Ishikawa (cell line): ENCODE measurements around the gene PADI2.

Source experiments
- CEBPB ChIP-seq: IDR thresholded peaks from 2 replicates; pipeline ENCODE4 v1.6.1; 2012
- CREB1 ChIP-seq: IDR thresholded peaks from 2 replicates; pipeline ENCODE4 v1.6.1; 2012; ENCODE audit warnings: low read depth
- EGR1 ChIP-seq: IDR thresholded peaks from 2 replicates; pipeline ENCODE4 v1.6.1; 2012
- EP300 ChIP-seq: IDR thresholded peaks from 2 replicates; pipeline ENCODE4 v1.6.1; 2012; ENCODE audit warnings: borderline replicate concordance
- FOXM1 ChIP-seq: IDR thresholded peaks from 2 replicates; pipeline ENCODE4 v1.6.1; 2012; ENCODE audit warnings: low read depth, borderline replicate concordance
- MAX ChIP-seq: IDR thresholded peaks from 2 replicates; pipeline ENCODE4 v1.6.1; 2012
- NFIC ChIP-seq: IDR thresholded peaks from 2 replicates; pipeline ENCODE4 v1.6.1; 2012
- RAD21 ChIP-seq: IDR thresholded peaks from 2 replicates; pipeline ENCODE4 v1.6.1; 2012; ENCODE audit warnings: low read depth
- REST ChIP-seq: IDR thresholded peaks from 2 replicates; pipeline ENCODE4 v1.6.1; 2012; ENCODE audit warnings: low read depth, mild to moderate bottlenecking
- TAF1 ChIP-seq: IDR thresholded peaks from 2 replicates; pipeline ENCODE4 v1.6.1; 2012; ENCODE audit warnings: low read depth, mild to moderate bottlenecking
- TCF12 ChIP-seq: IDR thresholded peaks from 2 replicates; pipeline ENCODE4 v1.6.1; 2012; ENCODE audit warnings: low read depth
- TEAD4 ChIP-seq: IDR thresholded peaks from 2 replicates; pipeline ENCODE4 v1.6.1; 2012
- USF1 ChIP-seq: IDR thresholded peaks from 2 replicates; pipeline ENCODE4 v1.6.1; 2012
- YY1 ChIP-seq: IDR thresholded peaks from 2 replicates; pipeline ENCODE4 v1.6.1; 2012; ENCODE audit warnings: low read depth
- ZBTB7A ChIP-seq: IDR thresholded peaks from 2 replicates; pipeline ENCODE4 v1.6.1; 2012; ENCODE audit warnings: low read depth

Gene PADI2

GRCh38 chr1:17020502-17020901, 98.7 kb downstream of the PADI2 start:
- TF ChIP-seq TAF1 (no peak), CEBPB (no peak), RAD21 (no peak), MAX (no peak), EGR1 (no peak), CREB1 (no peak)

- TF ChIP-seq RAD21, result no peak
- no peak for TF ChIP-seq FOXM1
- no peak for TF ChIP-seq NFIC
- TF ChIP-seq TEAD4, result no peak
- TF ChIP-seq EP300, result no peak
- no peak for TF ChIP-seq USF1
- TF ChIP-seq YY1, result no peak
- no peak for TF ChIP-seq ZBTB7A
- no peak for TF ChIP-seq MAX
- TF ChIP-seq EGR1, result no peak
- TF ChIP-seq REST, result no peak
- no peak for TF ChIP-seq CEBPB
- TF ChIP-seq CREB1, result no peak
- no peak for TF ChIP-seq TAF1
- TF ChIP-seq TCF12, result no peak
These were observed 100.4 kb downstream of the PADI2 start for GRCh38 chr1:17018849-17019248.

- no peak for TF ChIP-seq ZBTB7A
- TF ChIP-seq YY1, result no peak
- no peak for TF ChIP-seq TAF1
- TF ChIP-seq FOXM1, result no peak
- TF ChIP-seq RAD21, result no peak
- no peak for TF ChIP-seq MAX
These were observed 101.8 kb downstream of the PADI2 start for GRCh38 chr1:17017435-17017834.
